Measurements from ENCODE around the gene SETD4. TPM values are rescaled to one million over a fixed set of nuclear protein-coding genes. Genes with fewer than 3 reads are reported as not detected.

Gene SETD4
- total RNA-seq, 1 donor, result 15.1 TPM

DNA sequence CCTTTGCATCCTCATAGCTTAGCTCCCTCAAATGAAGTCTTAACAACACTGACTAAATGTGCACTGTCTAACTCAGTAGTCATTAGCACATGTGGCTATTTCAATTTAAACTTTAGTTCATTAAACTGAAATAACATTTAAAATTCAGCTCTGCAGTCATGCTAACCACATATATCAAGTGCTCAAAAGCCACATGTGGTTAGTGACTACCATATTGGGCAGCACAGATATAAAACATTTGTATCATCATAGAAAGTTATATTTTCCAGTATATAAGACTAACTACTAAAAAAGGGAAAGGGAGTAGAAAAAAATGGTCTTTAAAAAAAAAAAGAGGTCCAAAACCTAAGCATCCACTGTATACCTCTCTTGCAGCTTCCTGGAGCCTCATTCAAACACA lies 64.1 kb downstream of the SETD4 start:
- TF ChIP-seq, protein P1, sequence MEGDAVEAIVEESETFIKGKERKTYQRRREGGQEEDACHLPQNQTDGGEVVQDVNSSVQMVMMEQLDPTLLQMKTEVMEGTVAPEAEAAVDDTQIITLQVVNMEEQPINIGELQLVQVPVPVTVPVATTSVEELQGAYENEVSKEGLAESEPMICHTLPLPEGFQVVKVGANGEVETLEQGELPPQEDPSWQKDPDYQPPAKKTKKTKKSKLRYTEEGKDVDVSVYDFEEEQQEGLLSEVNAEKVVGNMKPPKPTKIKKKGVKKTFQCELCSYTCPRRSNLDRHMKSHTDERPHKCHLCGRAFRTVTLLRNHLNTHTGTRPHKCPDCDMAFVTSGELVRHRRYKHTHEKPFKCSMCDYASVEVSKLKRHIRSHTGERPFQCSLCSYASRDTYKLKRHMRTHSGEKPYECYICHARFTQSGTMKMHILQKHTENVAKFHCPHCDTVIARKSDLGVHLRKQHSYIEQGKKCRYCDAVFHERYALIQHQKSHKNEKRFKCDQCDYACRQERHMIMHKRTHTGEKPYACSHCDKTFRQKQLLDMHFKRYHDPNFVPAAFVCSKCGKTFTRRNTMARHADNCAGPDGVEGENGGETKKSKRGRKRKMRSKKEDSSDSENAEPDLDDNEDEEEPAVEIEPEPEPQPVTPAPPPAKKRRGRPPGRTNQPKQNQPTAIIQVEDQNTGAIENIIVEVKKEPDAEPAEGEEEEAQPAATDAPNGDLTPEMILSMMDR (IDR thresholded peaks at IDR 0.05; ENCODE audit: insufficient read depth, low read depth, low read length), result no peak
- no peak for DNase-seq (ENCODE audit: low read depth)
- H3K4me3 ChIP-seq (ENCODE audit: low read depth, low read length), result no peak overlapping the region

DNA sequence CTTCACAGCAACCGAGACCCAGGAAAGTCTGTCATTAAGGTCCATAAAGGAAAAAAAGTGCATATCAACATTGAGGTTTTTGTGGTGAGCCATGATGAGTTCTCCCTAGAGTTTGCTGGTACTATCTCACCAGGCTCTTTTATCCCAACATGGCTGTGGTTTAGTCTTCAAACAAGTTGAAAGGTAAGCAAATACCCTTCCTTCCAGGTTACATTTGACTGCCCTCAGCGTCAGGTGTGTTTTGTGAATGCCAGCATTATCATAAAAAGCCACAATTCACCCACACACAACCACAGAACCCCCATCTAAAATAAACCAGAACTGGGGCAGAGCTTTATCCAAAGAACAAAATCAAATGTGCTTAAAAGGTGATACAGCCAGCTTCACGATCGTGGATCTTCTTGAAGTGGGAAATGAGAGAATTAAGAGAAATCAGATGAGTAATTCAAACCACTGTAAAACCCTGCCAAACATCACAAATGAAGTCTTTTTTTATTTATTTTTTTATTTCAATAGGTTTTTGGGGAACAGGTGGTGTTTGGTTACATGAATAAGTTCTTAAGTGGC lies 64.7 kb downstream of the SETD4 start:
- DNase-seq (ENCODE audit: low read depth), result no peak
- TF ChIP-seq, protein P1 (IDR thresholded peaks at IDR 0.05; ENCODE audit: insufficient read depth, low read depth, low read length), result no peak
- no peak overlapping the region for H3K4me3 ChIP-seq (ENCODE audit: low read depth, low read length)

DNA sequence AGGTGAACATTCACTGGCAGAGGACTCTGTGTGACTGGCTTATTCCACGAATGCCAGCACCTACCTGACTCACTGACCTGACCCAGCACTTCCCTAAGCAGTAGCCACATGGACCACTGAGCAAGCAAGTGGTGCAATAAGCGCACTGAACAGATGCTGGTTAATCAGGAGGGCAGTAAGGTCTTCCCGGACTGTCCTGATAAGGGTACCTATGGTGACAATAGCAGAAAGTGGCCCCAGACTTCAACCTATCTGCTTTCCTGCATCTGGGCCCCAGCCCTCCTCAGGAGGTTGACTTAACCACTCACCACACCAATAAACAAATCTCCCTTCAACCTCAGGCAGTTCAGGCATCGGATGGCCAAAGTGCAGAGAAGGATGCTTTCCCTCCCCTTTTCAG lies 65.7 kb downstream of the SETD4 start:
- H3K4me3 ChIP-seq (ENCODE audit: low read depth, low read length), result no peak overlapping the region
- TF ChIP-seq, protein P1 (IDR thresholded peaks at IDR 0.05; ENCODE audit: insufficient read depth, low read depth, low read length), result no peak
- no peak for DNase-seq (ENCODE audit: low read depth)

DNA sequence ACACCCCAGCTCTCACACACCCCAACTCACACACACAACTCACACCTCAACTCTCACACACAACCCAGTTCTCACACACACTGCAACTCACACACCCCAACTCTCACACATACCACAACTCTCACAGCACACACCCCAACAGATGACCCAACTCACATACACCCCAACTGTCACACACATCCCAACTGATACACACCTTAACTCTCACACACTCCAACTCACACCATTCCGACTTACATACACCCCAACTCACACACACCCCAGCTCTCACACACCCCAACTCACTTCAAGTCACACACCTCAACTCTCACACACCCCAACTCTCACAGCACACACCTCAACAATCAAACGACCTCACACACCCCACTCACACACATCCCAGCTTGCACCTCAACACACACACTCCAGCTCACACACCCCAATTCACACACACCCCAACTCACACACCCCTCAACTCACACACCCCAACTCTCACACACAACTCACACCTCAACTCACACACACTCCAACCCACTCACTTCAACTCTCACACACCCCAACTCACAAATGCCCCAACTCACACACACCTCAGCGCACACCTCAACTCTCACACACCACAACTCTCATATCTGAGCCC lies 66.3 kb downstream of the SETD4 start:
- TF ChIP-seq, protein P1 (IDR thresholded peaks at IDR 0.05; ENCODE audit: insufficient read depth, low read depth, low read length), result no peak
- no peak for DNase-seq (ENCODE audit: low read depth)
- no peak overlapping the region for H3K4me3 ChIP-seq (ENCODE audit: low read depth, low read length)

DNA sequence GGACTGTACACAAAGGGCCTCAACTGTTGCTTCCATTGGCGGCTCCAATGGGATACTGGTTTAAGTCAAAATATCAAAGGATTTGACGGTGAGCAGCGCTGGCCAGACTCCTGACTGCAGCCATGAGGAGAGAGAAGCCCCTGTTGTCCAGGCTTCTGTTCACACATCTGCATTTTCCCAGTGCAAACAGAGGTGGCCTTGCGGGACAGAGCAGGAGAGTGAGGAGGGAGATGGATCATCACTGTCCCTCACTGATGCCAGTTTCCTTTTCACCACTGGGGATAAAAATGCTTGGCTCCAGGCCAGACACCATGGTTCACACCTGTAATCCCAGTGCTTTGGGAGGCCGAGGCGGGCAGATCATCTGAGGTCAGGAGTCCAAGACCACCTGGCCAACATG lies 69.2 kb downstream of the SETD4 start:
- DNase-seq (ENCODE audit: low read depth), result no peak
- TF ChIP-seq, protein P1 (IDR thresholded peaks at IDR 0.05; ENCODE audit: insufficient read depth, low read depth, low read length), result no peak
- no peak overlapping the region for H3K4me3 ChIP-seq (ENCODE audit: low read depth, low read length)

DNA sequence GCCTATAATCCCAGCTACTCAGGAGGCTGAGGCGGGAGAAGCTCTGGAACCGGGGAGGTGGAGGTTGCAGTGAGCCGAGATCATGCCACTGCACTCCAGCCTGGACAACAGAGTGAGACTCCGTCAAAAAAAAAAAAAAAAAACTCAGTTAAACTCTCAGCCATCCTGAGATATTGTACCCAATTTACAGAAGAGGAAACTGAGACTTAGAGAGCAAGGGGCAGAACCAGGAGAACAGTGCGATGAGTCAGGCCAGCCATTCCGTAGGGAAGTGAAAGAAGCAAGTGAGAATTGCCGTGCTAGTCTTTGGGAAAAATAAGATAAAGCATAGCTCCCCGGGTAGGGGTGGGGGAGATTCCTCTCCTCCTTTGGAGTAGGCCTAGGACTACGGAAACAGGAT lies 69.7 kb downstream of the SETD4 start:
- TF ChIP-seq, protein P1 (IDR thresholded peaks at IDR 0.05; ENCODE audit: insufficient read depth, low read depth, low read length), result no peak
- DNase-seq (ENCODE audit: low read depth), result no peak
- no peak overlapping the region for H3K4me3 ChIP-seq (ENCODE audit: low read depth, low read length)

All from fibroblast of villous mesenchyme (primary cell).